Spleen (tissue), 11 donors: ENCODE measurements around the gene WSCD1. TPM values are rescaled to one million over a fixed set of nuclear protein-coding genes. Genes with fewer than 3 reads are reported as not detected.

ENCODE experiments used
- DNase-seq: peaks from one replicate; pipeline ENCODE4 v3.0.0-alpha.2; 2020
- H3K27ac ChIP-seq, 8 donors: fragments of 200-600 bp; sonication (generic) in 7 of 8; 1 replicate in 4 of 8; 2 replicates in 4 of 8; pipeline versions ENCODE4 v1.5.0 to v1.8.0; 2016 to 2021; ENCODE audit warnings: inconsistent platforms in 4 of 8, mild to moderate bottlenecking in 4 of 8, moderate library complexity in 1 of 8
- H3K27me3 ChIP-seq, 7 donors: fragments of 200-600 bp; sonication (generic) in 6 of 7; replicated peaks in 1 of 7; 1 replicate in 4 of 7; 2 replicates in 3 of 7; pipeline versions ENCODE4 v1.5.0 to v1.8.0; 2016 to 2021; ENCODE audit warnings: inconsistent platforms in 3 of 7, mild to moderate bottlenecking in 1 of 7
- H3K36me3 ChIP-seq, 6 donors: fragments of 200-600 bp; sonication (generic) in 5 of 6; 1 replicate in 4 of 6; 2 replicates in 2 of 6; pipeline versions ENCODE4 v1.5.0 to v1.8.0; 2016 to 2021; ENCODE audit warnings: inconsistent platforms in 2 of 6
- H3K4me1 ChIP-seq, 6 donors: fragments of 200-600 bp; sonication (generic) in 5 of 6; 1 replicate in 3 of 6; 2 replicates in 3 of 6; pipeline versions ENCODE4 v1.5.0 to v1.8.0; 2016 to 2021; ENCODE audit warnings: inconsistent platforms in 3 of 6
- H3K4me3 ChIP-seq, 8 donors: fragments of 200-600 bp; sonication (generic) in 7 of 8; 1 replicate in 4 of 8; 2 replicates in 4 of 8; pipeline versions ENCODE4 v1.5.0 to v1.8.0; 2016 to 2021; ENCODE audit warnings: inconsistent platforms in 4 of 8, mild to moderate bottlenecking in 4 of 8, moderate library complexity in 2 of 8
- H3K9me3 ChIP-seq, 8 donors: fragments of 200-600 bp; sonication (generic) in 7 of 8; 1 replicate in 4 of 8; 2 replicates in 4 of 8; pipeline versions ENCODE4 v1.5.0 to v1.8.0; 2016 to 2021; ENCODE audit warnings: inconsistent platforms in 4 of 8
- POLR2A ChIP-seq, 3 donors: fragments of 450-650 bp; IDR thresholded peaks; one replicate each; pipeline ENCODE4 v1.5.1; 2017; ENCODE audit warnings: antibody characterized with exemption in 3 of 3, mild to moderate bottlenecking in 1 of 3
- POLR2AphosphoS5 ChIP-seq, 3 donors: sonication (generic); formaldehyde crosslinking; IDR thresholded peaks; one replicate each; pipeline ENCODE4 v1.5.1; 2017; ENCODE audit warnings: antibody characterized with exemption in 3 of 3
- WGBS, 5 donors: extraction: QIAGEN DNeasy Blood & Tissue Kit in 3 of 5; methylation state at CpG; one replicate each; pipeline versions ENCODE4 v1.1.5 to v1.1.7; 2013 to 2018; 5-methylcytosine and 5-hydroxymethylcytosine counted together
- intact Hi-C: fragments of 100-400 bp; cut with DNase I; formaldehyde crosslinking; loops from one replicate; pipeline ENCODE4 v1.15.0; 2023; ENCODE audit warnings: low total_unique reads
- polyA plus RNA-seq, 3 donors: library from polyadenylated mRNA; stranded (reverse); fragments of 200-250 nt; gene quantifications; one replicate each; pipeline ENCODE4 v1.2.1, GENCODE V29; 2013
- total RNA-seq, 7 donors: library from RNA; depleted of rRNA in 3 of 7; stranded (reverse); fragments of >200 nt in 3 of 7; fragmentation: NEBNext Ultra II Directional in 4 of 7; extraction: Animal tissue kit (Norgen Biotek cat#: 25700) in 4 of 7; gene quantifications; one replicate each; pipeline versions ENCODE4 v1.1.0 to v1.2.1, GENCODE V29; 2016 to 2021
- TF ChIP-seq, protein P1 (sequence below), 11 experiments: fragments of 200-600 bp in 7 of 11; fragments of 450-650 bp in 4 of 11; sonication (generic) in 4 of 11; IDR thresholded peaks in 8 of 11; conservative IDR thresholded peaks in 3 of 11; 1 replicate in 7 of 11; 2 replicates in 4 of 11; pipeline versions ENCODE4 v1.4.0 to v1.8.0; 2016 to 2021; ENCODE audit warnings: antibody characterized with exemption in 11 of 11, inconsistent platforms in 4 of 11, mild to moderate bottlenecking in 1 of 11
- donor health status: healthy with polysubstance abuse.
- donor health status: DM: no; HTN: no; CAD: no; lungs with moderate emphysema.
- donor health status: DM: no; HTN: no; CAD: no.
- donor health status: Bipolar disorder and iron deficiency.
- donor health status: healthy.
- donor health status: DM: no; HTN: no; CAD: no.
- donor health status: DM: yes; HTN: yes; CAD: no.

WSCD1 gene
- total and polyA plus RNA-seq, 10 donors, result 2.4 to 84.1 (median 44.3) TPM

DNA sequence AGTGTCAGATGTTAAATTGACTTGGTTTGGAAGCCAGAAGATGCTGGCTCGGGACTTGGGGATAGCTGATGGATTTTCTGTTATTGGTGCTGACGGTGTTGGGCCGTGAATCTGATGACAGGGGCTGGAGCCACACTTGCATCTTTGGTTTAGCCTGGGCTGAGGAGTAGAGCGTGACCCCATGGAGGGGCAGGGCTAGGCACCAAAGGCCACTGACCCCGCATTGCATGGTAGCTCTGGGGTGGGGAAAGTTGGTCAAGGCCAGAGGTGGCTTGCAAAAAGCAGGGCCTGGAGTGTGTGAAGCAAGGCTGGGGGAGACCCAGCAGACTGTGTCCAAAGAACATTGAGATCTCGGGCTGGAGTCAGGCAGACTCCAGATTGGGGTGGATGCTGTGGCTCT lies 25.3 kb downstream of the WSCD1 start:
- Histone ChIP-seq H3K36me3 (peaks cover 0 to 37% (median 0%) of the 10 kb centered on the region in 6 donors), H3K9me3 (no peaks in the 10 kb centered on the region), H3K4me3 (no peak overlapping the region), H3K27me3 (no peaks in the 10 kb centered on the region), H3K27ac (no peak overlapping the region), H3K4me1 (peaks cover 0 to 24% (median 5%) of the 10 kb centered on the region in 6 donors)
- TF ChIP-seq, protein P1, sequence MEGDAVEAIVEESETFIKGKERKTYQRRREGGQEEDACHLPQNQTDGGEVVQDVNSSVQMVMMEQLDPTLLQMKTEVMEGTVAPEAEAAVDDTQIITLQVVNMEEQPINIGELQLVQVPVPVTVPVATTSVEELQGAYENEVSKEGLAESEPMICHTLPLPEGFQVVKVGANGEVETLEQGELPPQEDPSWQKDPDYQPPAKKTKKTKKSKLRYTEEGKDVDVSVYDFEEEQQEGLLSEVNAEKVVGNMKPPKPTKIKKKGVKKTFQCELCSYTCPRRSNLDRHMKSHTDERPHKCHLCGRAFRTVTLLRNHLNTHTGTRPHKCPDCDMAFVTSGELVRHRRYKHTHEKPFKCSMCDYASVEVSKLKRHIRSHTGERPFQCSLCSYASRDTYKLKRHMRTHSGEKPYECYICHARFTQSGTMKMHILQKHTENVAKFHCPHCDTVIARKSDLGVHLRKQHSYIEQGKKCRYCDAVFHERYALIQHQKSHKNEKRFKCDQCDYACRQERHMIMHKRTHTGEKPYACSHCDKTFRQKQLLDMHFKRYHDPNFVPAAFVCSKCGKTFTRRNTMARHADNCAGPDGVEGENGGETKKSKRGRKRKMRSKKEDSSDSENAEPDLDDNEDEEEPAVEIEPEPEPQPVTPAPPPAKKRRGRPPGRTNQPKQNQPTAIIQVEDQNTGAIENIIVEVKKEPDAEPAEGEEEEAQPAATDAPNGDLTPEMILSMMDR (IDR thresholded peaks at IDR 0.05 in 8 of 11, conservative IDR thresholded peaks at IDR 0.05 in 3 of 11), result no peak
- no peak for TF ChIP-seq POLR2AphosphoS5 (IDR thresholded peaks at IDR 0.05)
- TF ChIP-seq POLR2A (IDR thresholded peaks at IDR 0.05), result no peak
- intact Hi-C loops, result no loop called here
- WGBS, 5 donors, result 71 to 93% (median 85%) methylated on average over 6 of the region's 6 CpGs
- DNase-seq, result peak; percentile 38

DNA sequence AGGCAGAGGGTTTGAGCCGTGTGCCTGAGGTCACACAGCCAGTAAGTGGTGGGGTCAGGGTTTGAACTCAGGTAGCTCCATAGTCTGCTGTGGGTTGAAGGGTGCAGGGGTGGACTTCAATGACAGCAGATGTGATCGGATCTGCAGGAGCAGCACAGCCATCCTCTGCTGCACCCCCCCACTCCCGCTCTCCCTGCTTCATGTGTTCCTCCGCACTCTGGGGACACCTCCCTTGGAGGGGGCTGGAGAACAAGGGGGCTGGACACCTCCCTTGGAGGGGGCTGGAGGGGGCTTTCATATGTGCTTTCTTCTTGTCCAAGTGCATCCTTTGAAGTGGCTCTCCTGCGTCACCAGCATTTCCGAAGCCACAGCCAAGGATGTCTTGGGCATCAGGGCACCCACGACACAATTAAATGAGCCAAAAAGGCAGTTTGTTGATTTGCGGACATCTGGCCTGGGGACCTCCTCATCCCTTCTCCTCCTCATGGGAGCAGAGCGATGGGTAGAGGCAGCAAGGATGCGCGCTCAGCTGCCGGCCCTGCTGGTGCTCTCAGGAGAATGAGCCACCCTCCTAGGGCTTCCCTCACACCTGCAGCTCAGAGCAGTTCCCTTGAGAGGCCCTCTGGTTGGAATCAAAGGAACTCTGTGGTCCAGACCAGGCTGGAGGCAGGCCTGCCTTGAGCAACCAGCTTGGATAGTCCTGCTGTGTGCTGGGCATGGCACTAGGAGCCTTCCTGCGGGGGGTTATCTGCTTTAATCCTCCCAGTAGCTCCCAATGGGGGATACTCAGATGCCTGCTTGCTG lies 26.2 kb downstream of the WSCD1 start:
- no peak overlapping the region for H3K4me3 ChIP-seq
- peak overlapping the region in 1 of 8 donors; percentile 12 for H3K27ac ChIP-seq
- DNase-seq, result peak; percentile 42
- H3K4me1 ChIP-seq, result peaks cover 0 to 21% (median 3%) of the 10 kb centered on the region in 6 donors
- TF ChIP-seq, protein P1 (IDR thresholded peaks at IDR 0.05 in 8 of 11, conservative IDR thresholded peaks at IDR 0.05 in 3 of 11), result no peak
- TF ChIP-seq POLR2AphosphoS5 (IDR thresholded peaks at IDR 0.05), result no peak
- TF ChIP-seq POLR2A (IDR thresholded peaks at IDR 0.05), result no peak
- H3K27me3 ChIP-seq, result no peaks in the 10 kb centered on the region
- intact Hi-C loops, result no loop called here
- no peaks in the 10 kb centered on the region for H3K9me3 ChIP-seq
- H3K36me3 ChIP-seq, result peaks cover 0 to 37% (median 0%) of the 10 kb centered on the region in 6 donors
- 86 to 93% (median 92%) methylated on average over 10 to 13 of the region's 13 CpGs for WGBS, 5 donors

DNA sequence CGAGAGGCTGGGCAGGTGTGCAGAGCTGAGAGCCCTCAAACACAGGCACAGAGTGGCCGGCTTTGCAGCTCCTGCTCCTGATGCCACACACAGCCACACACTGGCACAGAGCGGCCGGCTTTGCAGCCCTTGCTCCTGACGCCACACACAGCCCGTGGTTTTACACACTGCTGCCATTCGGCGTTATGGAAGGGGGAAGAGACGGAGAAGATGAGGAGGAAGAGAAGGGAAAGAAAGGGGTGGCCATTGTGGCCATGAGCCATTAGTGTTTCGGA lies 26.8 kb downstream of the WSCD1 start:
- H3K9me3 ChIP-seq, result no peaks in the 10 kb centered on the region
- peaks cover 0 to 21% (median 3%) of the 10 kb centered on the region in 6 donors for H3K4me1 ChIP-seq
- H3K27ac ChIP-seq, result peak overlapping the region in 2 of 8 donors; percentile 12 to 66
- H3K36me3 ChIP-seq, result peaks cover 0 to 37% (median 0%) of the 10 kb centered on the region in 6 donors
- WGBS, 5 donors, result 85 to 95% (median 89%) methylated on average over 10 of the region's 10 CpGs
- no peak overlapping the region for H3K4me3 ChIP-seq
- intact Hi-C loops, result no loop called here
- no peaks in the 10 kb centered on the region for H3K27me3 ChIP-seq
- peak; percentile 65 for DNase-seq
- no peak for TF ChIP-seq POLR2AphosphoS5 (IDR thresholded peaks at IDR 0.05)
- TF ChIP-seq, protein P1 (IDR thresholded peaks at IDR 0.05 in 8 of 11, conservative IDR thresholded peaks at IDR 0.05 in 3 of 11), result no peak
- TF ChIP-seq POLR2A (IDR thresholded peaks at IDR 0.05), result no peak

DNA sequence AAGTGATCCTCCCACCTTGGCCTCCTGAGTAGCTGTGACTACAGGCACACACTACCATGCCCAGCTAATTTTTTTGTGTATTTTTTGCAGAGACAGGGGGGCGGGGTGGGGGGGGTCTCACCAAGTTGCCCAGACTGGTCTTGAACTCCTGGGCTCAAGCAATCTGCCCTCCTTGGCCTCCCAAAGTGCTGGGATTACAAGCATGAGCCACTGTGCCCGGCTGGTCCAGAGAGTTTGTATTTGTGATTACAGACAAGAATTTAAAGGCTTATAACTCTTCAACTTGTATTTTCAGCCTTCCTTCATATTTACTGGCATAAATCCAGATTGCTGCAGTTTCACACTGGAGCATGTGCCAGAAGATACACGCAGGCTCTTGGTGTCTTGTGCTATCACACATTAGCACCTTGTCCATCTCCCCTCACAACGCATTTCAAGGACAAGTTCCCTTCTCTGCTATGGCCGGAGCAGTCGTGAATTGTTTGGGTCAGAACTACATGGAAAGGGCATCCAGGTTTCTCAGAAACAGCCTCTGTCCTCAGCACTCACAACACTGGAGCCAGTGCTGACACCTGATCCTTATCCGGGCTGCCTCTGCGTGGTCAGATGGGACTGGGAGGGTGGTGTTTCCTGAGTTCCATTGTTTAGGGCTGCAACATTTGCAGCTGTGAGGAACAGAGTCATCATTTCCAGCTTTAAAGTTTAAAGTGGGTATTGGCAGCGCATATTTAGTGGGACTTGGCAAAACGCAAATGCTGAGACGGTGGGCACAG lies 28.1 kb downstream of the WSCD1 start:
- 46 to 74% (median 63%) methylated on average over 11 of the region's 11 CpGs for WGBS, 5 donors

More for the DNA sequence above, 28.1 kb downstream of the WSCD1 start:
- DNase-seq, result peak; percentile 61
- Histone ChIP-seq H3K36me3 (peaks cover 0 to 24% (median 0%) of the 10 kb centered on the region in 6 donors), H3K27me3 (no peaks in the 10 kb centered on the region), H3K27ac (peak overlapping the region in 7 of 8 donors; percentile 38 to 75 (median 55)), H3K4me3 (no peak overlapping the region), H3K4me1 (peaks cover 0 to 29% (median 3%) of the 10 kb centered on the region in 6 donors), H3K9me3 (no peaks in the 10 kb centered on the region)
- intact Hi-C loops, result no loop called here
- TF ChIP-seq POLR2AphosphoS5 (IDR thresholded peaks at IDR 0.05), result peak in 2 of 3 donors; percentile 62 to 78
- TF ChIP-seq, protein P1 (IDR thresholded peaks at IDR 0.05 in 8 of 11, conservative IDR thresholded peaks at IDR 0.05 in 3 of 11), result no peak
